ENCODE measurements around the gene CABLES2. TPM values are rescaled to one million over a fixed set of nuclear protein-coding genes. Genes with fewer than 3 reads are reported as not detected.

Gene CABLES2
- total and polyA plus RNA-seq, 3 donors from 2014 or later = 51.0 to 83.0 (median 58.6) TPM

GRCh38 chr20:62366370-62367135, 40.5 kb downstream of the CABLES2 start:
- no peak for DNase-seq
- Histone ChIP-seq H3K27me3 (no peaks in the 10 kb centered on the region), H3K36me3 (ENCODE audit: low read depth, missing control alignments) (no peaks in the 10 kb centered on the region), H3K4me1 (peaks cover 64% of the 10 kb centered on the region), H3K9me3 (no peaks in the 10 kb centered on the region), H3K4me3 (peak overlapping the region; percentile 58 to 84), H3K27ac (peak overlapping the region; percentile 80)
- intact Hi-C loops (cut with DNase I; ENCODE audit: low total_unique reads) = no loop called here
- TF ChIP-seq CTCF (IDR thresholded peaks at IDR 0.05) = no peak
- TF ChIP-seq POLR2A (IDR thresholded peaks at IDR 0.05) = no peak
- WGBS, 2 donors = 7% methylated on average over 37 of the region's 72 CpGs; no CpG with 5 or more reads in 1 of the 2 donors

- H3K4me3 ChIP-seq = peak overlapping the region; percentile 58 to 84
- no peaks in the 10 kb centered on the region for H3K27me3 ChIP-seq
- TF ChIP-seq POLR2A (IDR thresholded peaks at IDR 0.05) = no peak
- TF ChIP-seq CTCF (IDR thresholded peaks at IDR 0.05) = no peak
- peak overlapping the region; percentile 80 for H3K27ac ChIP-seq
- intact Hi-C loops (cut with DNase I; ENCODE audit: low total_unique reads) = no loop called here
- DNase-seq = no peak
- H3K36me3 ChIP-seq (ENCODE audit: low read depth, missing control alignments) = no peaks in the 10 kb centered on the region
- 15 to 36% methylated on average over 4 to 10 of the region's 10 CpGs for WGBS, 2 donors
- H3K4me1 ChIP-seq = peaks cover 61% of the 10 kb centered on the region
- H3K9me3 ChIP-seq = no peaks in the 10 kb centered on the region
Measured at GRCh38 chr20:62365814-62366369, 41.2 kb downstream of the CABLES2 start.

- Histone ChIP-seq H3K4me1 (peaks cover 53% of the 10 kb centered on the region), H3K9me3 (no peaks in the 10 kb centered on the region), H3K27me3 (no peaks in the 10 kb centered on the region), H3K27ac (peak overlapping the region; percentile 80), H3K36me3 (ENCODE audit: low read depth, missing control alignments) (no peaks in the 10 kb centered on the region), H3K4me3 (peak overlapping the region in 1 of 2 donors; percentile 84)
- intact Hi-C loops (cut with DNase I; ENCODE audit: low total_unique reads) = no loop called here
- peak; percentile 88 for DNase-seq
- 64 to 66% methylated on average over 18 to 27 of the region's 27 CpGs for WGBS, 2 donors
- TF ChIP-seq POLR2A (IDR thresholded peaks at IDR 0.05) = no peak
- TF ChIP-seq CTCF (IDR thresholded peaks at IDR 0.05) = no peak
Measured at GRCh38 chr20:62364911-62365736, 42.0 kb downstream of the CABLES2 start.

- WGBS, 2 donors = 86% methylated on average over 13 to 22 of the region's 22 CpGs
- TF ChIP-seq CTCF (IDR thresholded peaks at IDR 0.05) = no peak
- TF ChIP-seq POLR2A (IDR thresholded peaks at IDR 0.05) = no peak
- peak overlapping the region; percentile 80 for H3K27ac ChIP-seq
- H3K27me3 ChIP-seq = no peaks in the 10 kb centered on the region
- H3K4me3 ChIP-seq = no peak overlapping the region
- no peak for DNase-seq
- peaks cover 44% of the 10 kb centered on the region for H3K4me1 ChIP-seq
- no peaks in the 10 kb centered on the region for H3K9me3 ChIP-seq
- intact Hi-C loops (cut with DNase I; ENCODE audit: low total_unique reads) = no loop called here
- no peaks in the 10 kb centered on the region for H3K36me3 ChIP-seq (ENCODE audit: low read depth, missing control alignments)
Measured at GRCh38 chr20:62363920-62364851, 42.9 kb downstream of the CABLES2 start.

Measured in testis (tissue), 3 donors.